ENCODE data around the gene PRCP. TPM values are rescaled to one million over a fixed set of nuclear protein-coding genes. Genes with fewer than 3 reads are reported as not detected.

The PRCP gene
- total and polyA plus RNA-seq, 2 donors (not counting 1 experiment from before 2014, with no cell fraction given) = 24.6 to 37.7 TPM

- peak overlapping the region; percentile 12 for H3K27ac Mint-ChIP-seq
- intact Hi-C loops (cut with micrococcal nuclease) = loop anchor here (1.0 to 5.0 kb wide), 4 partner anchors 20 to 343 kb away; partner anchors contain the start of gene ANKRD42
Measured at GRCh38 chr11:82906931-82907330, 6.7 kb upstream of the PRCP start.

GRCh38 chr11:82906236-82906635 is 6.0 kb upstream of the PRCP start:
- DNase-seq (peak; percentile 64), ATAC-seq (ENCODE audit: low read depth) (no peak)
- Histone ChIP-seq H2AFZ (ENCODE audit: insufficient read depth, low read depth, low read length, poor library complexity, severe bottlenecking) (no peak overlapping the region), H3K9ac (ENCODE audit: low read length) (no peak overlapping the region), H3K36me3 (replicated peaks in 1 of 2; ENCODE audit: control extremely low read depth in 1 of 2, control insufficient read depth in 1 of 2, extremely low read depth in 1 of 2, insufficient read depth in 2 of 2, low read length in 1 of 2) (no peaks in the 10 kb centered on the region), H3K9me3 (ENCODE audit: control extremely low read depth in 1 of 3, control insufficient read depth in 2 of 3, insufficient read depth in 1 of 3, low read length in 2 of 3) (no peaks in the 10 kb centered on the region), H3K4me2 (replicated peaks; ENCODE audit: low read depth, low read length, poor library complexity, severe bottlenecking) (peak overlapping the region; percentile 14), H3K79me2 (ENCODE audit: control insufficient read depth, insufficient read depth, low read length) (peaks cover 11% of the 10 kb centered on the region), H4K20me1 (ENCODE audit: control insufficient read depth, insufficient read depth, low read length, poor library complexity, severe bottlenecking) (no peaks in the 10 kb centered on the region), H3K4me1 (ENCODE audit: control insufficient read depth in 2 of 2, insufficient read depth in 2 of 2, low read length in 2 of 2) (peaks cover 17 to 32% of the 10 kb centered on the region in 2 donors), H3K27ac (ENCODE audit: low read length in 2 of 2) (no peak overlapping the region), H3K4me3 (ENCODE audit: control extremely low read depth in 1 of 5, extremely low read depth in 1 of 5, insufficient read depth in 1 of 5, low read depth in 2 of 5, low read length in 4 of 5) (no peak overlapping the region), H3K27me3 (replicated peaks in 1 of 4; ENCODE audit: control extremely low read depth in 1 of 4, control insufficient read depth in 3 of 4, insufficient read depth in 4 of 4, low read length in 3 of 4) (no peaks in the 10 kb centered on the region)
- Mint-ChIP-seq H3K27ac (no peak overlapping the region), H3K4me3 (no peak overlapping the region), H3K9me3 (ENCODE audit: insufficient read depth) (no peaks in the 10 kb centered on the region), H3K4me1 (peaks cover 32% of the 10 kb centered on the region), H3K27me3 (no peaks in the 10 kb centered on the region)
- intact Hi-C loops (cut with micrococcal nuclease) = loop anchor here (1.0 to 5.0 kb wide), 4 partner anchors 21 to 344 kb away; partner anchors contain the start of gene ANKRD42
- WGBS (ENCODE audit: insufficient coverage) = no CpG with 5 or more reads among the region's 1 CpG
- POLR2A ChIA-PET = no interaction called here
- TF ChIP-seq, protein P1, sequence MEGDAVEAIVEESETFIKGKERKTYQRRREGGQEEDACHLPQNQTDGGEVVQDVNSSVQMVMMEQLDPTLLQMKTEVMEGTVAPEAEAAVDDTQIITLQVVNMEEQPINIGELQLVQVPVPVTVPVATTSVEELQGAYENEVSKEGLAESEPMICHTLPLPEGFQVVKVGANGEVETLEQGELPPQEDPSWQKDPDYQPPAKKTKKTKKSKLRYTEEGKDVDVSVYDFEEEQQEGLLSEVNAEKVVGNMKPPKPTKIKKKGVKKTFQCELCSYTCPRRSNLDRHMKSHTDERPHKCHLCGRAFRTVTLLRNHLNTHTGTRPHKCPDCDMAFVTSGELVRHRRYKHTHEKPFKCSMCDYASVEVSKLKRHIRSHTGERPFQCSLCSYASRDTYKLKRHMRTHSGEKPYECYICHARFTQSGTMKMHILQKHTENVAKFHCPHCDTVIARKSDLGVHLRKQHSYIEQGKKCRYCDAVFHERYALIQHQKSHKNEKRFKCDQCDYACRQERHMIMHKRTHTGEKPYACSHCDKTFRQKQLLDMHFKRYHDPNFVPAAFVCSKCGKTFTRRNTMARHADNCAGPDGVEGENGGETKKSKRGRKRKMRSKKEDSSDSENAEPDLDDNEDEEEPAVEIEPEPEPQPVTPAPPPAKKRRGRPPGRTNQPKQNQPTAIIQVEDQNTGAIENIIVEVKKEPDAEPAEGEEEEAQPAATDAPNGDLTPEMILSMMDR (IDR thresholded peaks at IDR 0.05) = peak; percentile 84
- no peak for TF ChIP-seq EZH2 (IDR thresholded peaks at IDR 0.05; ENCODE audit: borderline replicate concordance, insufficient read depth, low read depth, low read length, poor library complexity, severe bottlenecking)
- CTCF ChIA-PET = interaction anchor here (0.6 to 12.3 kb wide), 13 partner anchors 14 to 343 kb away, joined by 3 to 135 read pairs (median 4); partner anchors contain the start of gene PCF11

More at GRCh38 chr11:82906931-82907330, 6.7 kb upstream of the PRCP start:
- ChIA-PET CTCF (interaction anchor here (0.7 to 12.3 kb wide), 13 partner anchors 13 to 342 kb away, joined by 3 to 135 read pairs (median 4); partner anchors contain the start of gene PCF11), POLR2A (no interaction called here)
- Histone ChIP-seq H2AFZ (ENCODE audit: insufficient read depth, low read depth, low read length, poor library complexity, severe bottlenecking) (no peak overlapping the region), H3K4me3 (ENCODE audit: control extremely low read depth in 1 of 5, extremely low read depth in 1 of 5, insufficient read depth in 1 of 5, low read depth in 2 of 5, low read length in 4 of 5) (no peak overlapping the region), H4K20me1 (ENCODE audit: control insufficient read depth, insufficient read depth, low read length, poor library complexity, severe bottlenecking) (no peaks in the 10 kb centered on the region), H3K79me2 (ENCODE audit: control insufficient read depth, insufficient read depth, low read length) (peaks cover 11% of the 10 kb centered on the region), H3K27ac (ENCODE audit: low read length in 2 of 2) (peak overlapping the region in 1 of 2 donors; percentile 15), H3K36me3 (replicated peaks in 1 of 2; ENCODE audit: control extremely low read depth in 1 of 2, control insufficient read depth in 1 of 2, extremely low read depth in 1 of 2, insufficient read depth in 2 of 2, low read length in 1 of 2) (peaks cover 0 to 2% of the 10 kb centered on the region in 2 experiments), H3K9me3 (ENCODE audit: control extremely low read depth in 1 of 3, control insufficient read depth in 2 of 3, insufficient read depth in 1 of 3, low read length in 2 of 3) (peaks cover 0 to 4% (median 1%) of the 10 kb centered on the region in 3 donors), H3K4me2 (replicated peaks; ENCODE audit: low read depth, low read length, poor library complexity, severe bottlenecking) (peak overlapping the region; percentile 14), H3K9ac (ENCODE audit: low read length) (no peak overlapping the region), H3K27me3 (replicated peaks in 1 of 4; ENCODE audit: control extremely low read depth in 1 of 4, control insufficient read depth in 3 of 4, insufficient read depth in 4 of 4, low read length in 3 of 4) (no peaks in the 10 kb centered on the region), H3K4me1 (ENCODE audit: control insufficient read depth in 2 of 2, insufficient read depth in 2 of 2, low read length in 2 of 2) (peaks cover 13 to 30% of the 10 kb centered on the region in 2 donors)
- no peak for ATAC-seq (ENCODE audit: low read depth)
- TF ChIP-seq EZH2 (IDR thresholded peaks at IDR 0.05; ENCODE audit: borderline replicate concordance, insufficient read depth, low read depth, low read length, poor library complexity, severe bottlenecking) = no peak
- TF ChIP-seq, protein P1 (IDR thresholded peaks at IDR 0.05) = no peak
- H3K9me3 Mint-ChIP-seq (ENCODE audit: insufficient read depth) = no peaks in the 10 kb centered on the region
- WGBS (ENCODE audit: insufficient coverage) = no CpG with 5 or more reads among the region's 2 CpGs
- no peak overlapping the region for H3K4me3 Mint-ChIP-seq
- peaks cover 32% of the 10 kb centered on the region for H3K4me1 Mint-ChIP-seq
- no peaks in the 10 kb centered on the region for H3K27me3 Mint-ChIP-seq
- no peak for DNase-seq

All from B cell (primary cell).